ENCODE data around the gene NUMB.
A peak's percentile ranks its signal among the peaks of the same experiment; 100 is the strongest.

Gene NUMB

GRCh38 chr14:73474952-73475351 is 16.6 kb upstream of the NUMB start:
- H3K4me3 ChIP-seq (ENCODE audit: low read depth, low read length): no peak overlapping the region
- no peak for TF ChIP-seq CTCF (conservative IDR thresholded peaks at IDR 0.05; ENCODE audit: low read depth, low read length)
- no peak for DNase-seq (ENCODE audit: low read depth)

- no peak overlapping the region for H3K4me3 ChIP-seq (ENCODE audit: low read depth, low read length)
- peak; percentile 63 for TF ChIP-seq CTCF (conservative IDR thresholded peaks at IDR 0.05; ENCODE audit: low read depth, low read length)
- peak; percentile 92 for DNase-seq (ENCODE audit: low read depth)
These were observed 14.1 kb upstream of the NUMB start for GRCh38 chr14:73472185-73473114.

GRCh38 chr14:73471582-73472184 is 13.3 kb upstream of the NUMB start:
- DNase-seq (ENCODE audit: low read depth): no peak
- H3K4me3 ChIP-seq (ENCODE audit: low read depth, low read length): no peak overlapping the region
- no peak for TF ChIP-seq CTCF (conservative IDR thresholded peaks at IDR 0.05; ENCODE audit: low read depth, low read length)

GRCh38 chr14:73468828-73469375 is 10.6 kb upstream of the NUMB start:
- DNase-seq (ENCODE audit: low read depth): peak; percentile 89
- no peak for TF ChIP-seq CTCF (conservative IDR thresholded peaks at IDR 0.05; ENCODE audit: low read depth, low read length)

DNA sequence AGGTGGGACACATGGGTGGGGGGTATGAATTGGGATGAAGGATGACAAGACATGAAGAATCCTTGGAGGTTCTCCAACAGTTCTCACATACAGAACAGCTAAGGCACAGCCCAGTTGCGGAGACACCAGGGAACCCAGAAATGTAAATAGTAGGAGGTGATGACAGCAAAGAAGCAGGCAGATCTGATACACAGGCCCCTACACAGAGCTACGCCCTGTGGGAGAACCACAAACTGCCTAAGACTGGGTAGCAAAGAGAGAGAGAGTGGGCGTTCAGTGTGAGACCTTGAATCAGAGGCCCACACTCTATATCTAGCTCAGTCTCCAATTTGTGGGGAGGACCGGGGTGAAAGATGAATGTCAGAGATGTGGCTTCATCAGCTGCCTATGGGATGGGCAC is 9.5 kb upstream of the NUMB start:
- H3K4me3 ChIP-seq (ENCODE audit: low read depth, low read length): no peak overlapping the region
- TF ChIP-seq CTCF (conservative IDR thresholded peaks at IDR 0.05; ENCODE audit: low read depth, low read length): no peak
- peak; percentile 89 for DNase-seq (ENCODE audit: low read depth)

More at GRCh38 chr14:73468828-73469375, 10.6 kb upstream of the NUMB start:
- peak overlapping the region; percentile 4 for H3K4me3 ChIP-seq (ENCODE audit: low read depth, low read length)

DNA sequence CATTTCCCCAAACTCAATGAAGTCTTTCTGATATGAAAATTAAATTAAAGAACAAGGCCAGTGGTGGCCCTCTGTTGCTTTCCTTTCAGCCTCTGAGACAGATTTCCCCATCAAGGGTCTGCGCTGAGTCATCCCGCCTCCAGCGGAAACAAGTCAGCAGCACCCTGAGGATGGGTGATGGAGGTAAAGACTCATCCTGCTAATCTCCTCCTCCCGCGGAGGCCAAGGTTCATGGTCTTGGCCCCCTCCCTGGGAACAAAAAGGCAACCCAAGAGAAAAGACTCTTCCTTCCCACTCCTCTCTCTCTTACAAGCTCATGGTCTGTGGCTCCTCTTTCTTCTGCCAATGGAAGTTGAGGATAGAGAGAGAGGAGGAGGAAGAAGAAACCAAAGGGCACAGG is 9.0 kb upstream of the NUMB start:
- peak; percentile 9 for TF ChIP-seq CTCF (conservative IDR thresholded peaks at IDR 0.05; ENCODE audit: low read depth, low read length)
- H3K4me3 ChIP-seq (ENCODE audit: low read depth, low read length): no peak overlapping the region
- peak; percentile 94 for DNase-seq (ENCODE audit: low read depth)
